Skin of body (tissue), 2 donors: Measurements from ENCODE around the gene SUPT3H. TPM values are rescaled to one million over a fixed set of nuclear protein-coding genes. Genes with fewer than 3 reads are reported as not detected.

Source experiments
- DNase-seq: peaks from one replicate; lab custom pipeline; 2025; lab: John Stamatoyannopoulos, UW
- total RNA-seq: library from RNA; depleted of rRNA; stranded (reverse); fragments of >200 nt; gene quantifications from one replicate; pipeline ENCODE4 v1.2.3, GENCODE V29; 2014

Gene SUPT3H
- total RNA-seq, 1 donor from 2014 or later, result 6.9 TPM

DNA sequence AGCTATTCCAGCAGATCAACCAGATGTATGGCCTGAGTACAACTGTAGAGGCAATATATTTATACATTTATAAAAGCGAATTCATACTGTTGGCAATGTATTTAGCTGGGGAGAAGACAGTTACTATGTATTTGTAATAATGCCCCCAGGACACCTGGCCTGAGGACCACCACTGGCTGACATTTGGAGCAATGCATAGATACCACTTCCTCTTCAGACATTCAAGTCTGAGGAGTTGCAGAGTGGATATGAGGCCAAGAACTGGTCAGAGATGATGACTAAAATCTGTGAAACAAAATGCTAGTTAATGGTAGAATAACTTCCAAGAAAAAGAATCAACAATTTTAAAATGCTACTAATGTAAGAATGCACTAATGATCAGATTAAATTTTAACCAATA is 527.9 kb downstream of the SUPT3H start:
- no peak for DNase-seq

DNA sequence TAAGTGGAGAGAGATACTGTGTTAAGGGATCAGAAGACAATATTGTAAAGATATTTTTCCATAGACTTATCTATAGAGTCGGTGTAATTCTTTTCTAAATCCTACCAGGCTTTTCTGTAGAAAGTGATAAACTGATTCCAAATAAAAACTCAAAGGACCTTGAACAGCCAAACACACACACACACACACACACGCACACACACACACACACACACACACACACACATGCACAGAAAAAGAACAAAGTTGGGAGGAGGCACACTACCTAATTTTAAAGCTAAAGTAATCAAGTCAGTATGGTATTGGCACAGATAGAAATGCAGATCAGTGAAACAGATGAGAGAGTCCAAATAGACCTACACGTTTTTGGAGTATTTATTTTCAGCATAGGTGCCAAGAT is 534.0 kb downstream of the SUPT3H start:
- no peak for DNase-seq

GRCh38 chr6:44842616-44843015 is 535.1 kb downstream of the SUPT3H start:
- DNase-seq, result no peak

- DNase-seq, result no peak
Observed at GRCh38 chr6:44841829-44842228, 535.9 kb downstream of the SUPT3H start.

GRCh38 chr6:44837741-44838140 is 540.0 kb downstream of the SUPT3H start:
- DNase-seq, result no peak

DNA sequence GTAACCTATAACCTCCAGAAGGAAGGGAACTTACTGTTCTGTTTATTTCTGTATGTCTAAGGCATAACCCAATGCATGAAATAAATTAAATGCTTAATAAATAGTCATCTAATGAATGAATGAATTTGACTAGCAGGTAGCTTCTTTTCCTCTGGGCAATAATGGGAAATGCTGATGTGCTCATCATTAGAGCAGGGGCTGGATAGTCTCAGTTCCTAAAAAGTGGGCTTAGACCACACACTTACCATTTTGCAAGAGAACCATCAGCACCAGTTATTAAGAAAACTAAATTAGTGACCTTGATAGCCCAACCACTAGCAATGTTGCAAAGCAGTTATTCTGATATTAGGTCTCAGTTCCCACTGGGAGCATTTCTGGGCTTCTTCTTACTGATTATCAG is 540.5 kb downstream of the SUPT3H start:
- no peak for DNase-seq

DNA sequence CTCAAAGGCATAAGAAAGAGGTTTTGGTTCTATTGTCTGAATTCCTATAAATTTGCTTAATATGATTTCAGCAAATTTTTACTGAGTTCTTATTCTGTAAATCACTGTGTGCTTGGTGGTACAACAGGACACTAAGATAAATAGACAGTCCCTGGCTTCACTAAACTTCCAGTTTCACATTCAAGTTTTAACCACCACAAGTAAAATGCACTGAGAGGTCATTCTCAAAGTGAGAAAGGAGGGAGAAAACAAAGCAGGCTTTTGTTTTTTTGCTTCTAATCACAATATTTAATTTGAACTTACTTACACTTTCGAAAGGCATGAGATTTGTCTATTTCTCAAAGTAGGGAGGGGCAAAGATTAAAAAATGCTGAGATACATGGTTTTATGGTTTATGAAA is 544.5 kb downstream of the SUPT3H start:
- no peak for DNase-seq

- no peak for DNase-seq
Observed at GRCh38 chr6:44831002-44831610, 546.6 kb downstream of the SUPT3H start.

- DNase-seq, result peak; percentile 36
Observed at GRCh38 chr6:44829836-44830235, 547.9 kb downstream of the SUPT3H start.

GRCh38 chr6:44828780-44829179 is 549.0 kb downstream of the SUPT3H start:
- DNase-seq, result no peak

GRCh38 chr6:44826025-44826676 is 551.6 kb downstream of the SUPT3H start:
- DNase-seq, result peak; percentile 35

DNA sequence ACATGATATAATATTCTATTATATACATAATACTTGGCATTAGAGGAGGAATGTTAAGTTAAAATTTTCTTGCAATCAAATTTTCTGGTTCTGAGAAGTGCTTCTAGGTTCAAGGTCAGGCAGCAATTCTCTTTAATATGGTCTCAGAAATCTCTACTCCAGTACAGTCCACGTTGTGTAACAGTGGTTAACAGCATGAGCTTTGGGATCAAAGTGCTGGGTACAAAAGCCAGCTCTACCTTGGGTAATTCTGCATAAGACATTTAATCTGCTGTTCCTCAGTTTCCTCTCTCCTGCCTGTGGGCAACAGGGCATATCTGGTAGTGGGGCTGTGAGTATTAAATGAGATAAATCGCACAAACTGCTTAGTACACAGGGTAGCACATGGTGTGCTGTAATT is 552.5 kb downstream of the SUPT3H start:
- DNase-seq, result no peak

GRCh38 chr6:44824567-44824966 is 553.2 kb downstream of the SUPT3H start:
- no peak for DNase-seq

- DNase-seq, result no peak
Observed at GRCh38 chr6:44820759-44821158, 557.0 kb downstream of the SUPT3H start.

GRCh38 chr6:44820321-44820720 is 557.4 kb downstream of the SUPT3H start:
- DNase-seq, result no peak

DNA sequence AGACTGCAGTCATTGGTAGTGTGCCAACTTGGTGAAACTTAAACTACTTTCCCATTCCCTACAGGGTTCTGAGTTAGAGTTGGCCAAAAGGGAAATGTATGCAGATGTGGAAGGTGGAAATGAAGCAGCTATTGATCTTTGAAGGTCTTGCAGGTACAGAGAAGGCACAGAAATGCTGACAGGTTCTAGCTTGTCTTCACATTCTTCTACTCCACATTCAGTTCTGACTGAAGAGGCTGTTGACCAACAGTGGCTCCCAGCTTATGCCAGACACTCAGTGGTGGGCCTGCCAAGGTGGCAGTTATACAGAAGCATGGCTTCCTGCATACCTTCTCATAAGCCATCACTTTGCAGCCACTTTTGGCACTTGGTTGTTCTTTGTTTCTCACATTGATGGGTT is 566.3 kb downstream of the SUPT3H start:
- DNase-seq, result no peak

- DNase-seq, result no peak
Observed at GRCh38 chr6:44809258-44809657, 568.5 kb downstream of the SUPT3H start.

GRCh38 chr6:44808148-44808547 is 569.6 kb downstream of the SUPT3H start:
- no peak for DNase-seq

DNA sequence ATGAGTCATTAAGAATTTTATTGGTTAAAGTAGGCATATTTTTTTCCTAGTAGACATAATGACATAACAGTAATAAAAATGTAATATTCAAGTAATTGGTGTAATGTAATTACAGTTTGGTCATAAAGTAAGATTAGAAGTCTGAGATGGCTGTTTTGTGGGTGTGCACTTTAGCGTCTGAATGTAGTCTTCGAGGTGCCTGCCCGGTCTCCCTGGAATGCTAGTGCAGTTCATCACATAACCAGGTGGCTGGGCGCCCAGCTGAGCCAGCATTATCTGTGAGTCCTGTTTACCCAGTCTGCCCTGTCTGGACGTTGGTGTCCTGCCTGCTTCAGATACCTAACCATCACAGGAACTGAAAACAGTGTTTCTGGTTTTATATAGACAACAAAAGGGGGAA is 571.1 kb downstream of the SUPT3H start:
- DNase-seq, result no peak

DNA sequence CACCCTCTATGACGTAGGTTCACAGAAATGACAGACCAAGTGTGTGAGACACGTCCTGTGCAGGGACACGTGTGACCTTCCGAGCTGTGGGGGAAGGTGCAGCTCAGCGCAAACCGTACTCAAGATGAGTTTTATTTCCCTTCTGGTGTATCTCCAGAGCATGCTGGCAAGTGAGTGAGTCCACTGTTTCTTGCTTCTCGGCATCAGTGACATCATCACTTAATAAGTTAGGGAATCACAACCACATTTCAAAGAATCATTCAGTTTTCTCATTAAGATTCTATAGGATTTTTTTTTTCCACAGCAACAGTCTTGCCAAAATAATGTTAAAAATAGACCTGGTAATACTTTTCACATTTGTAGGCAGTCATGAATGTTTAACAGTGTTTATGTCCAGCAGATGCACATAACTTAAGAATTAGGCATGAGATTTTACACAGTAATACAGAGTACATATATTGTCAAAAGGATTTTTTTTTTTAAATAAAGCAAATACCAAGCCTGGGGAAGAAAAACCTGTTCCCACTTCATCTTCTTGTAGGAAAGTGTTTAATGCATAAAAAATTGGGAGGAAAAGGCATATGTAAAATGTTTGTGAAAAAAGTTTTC is 572.4 kb downstream of the SUPT3H start:
- peak; percentile 83 for DNase-seq

GRCh38 chr6:44804546-44805159 is 573.1 kb downstream of the SUPT3H start:
- DNase-seq, result no peak

DNA sequence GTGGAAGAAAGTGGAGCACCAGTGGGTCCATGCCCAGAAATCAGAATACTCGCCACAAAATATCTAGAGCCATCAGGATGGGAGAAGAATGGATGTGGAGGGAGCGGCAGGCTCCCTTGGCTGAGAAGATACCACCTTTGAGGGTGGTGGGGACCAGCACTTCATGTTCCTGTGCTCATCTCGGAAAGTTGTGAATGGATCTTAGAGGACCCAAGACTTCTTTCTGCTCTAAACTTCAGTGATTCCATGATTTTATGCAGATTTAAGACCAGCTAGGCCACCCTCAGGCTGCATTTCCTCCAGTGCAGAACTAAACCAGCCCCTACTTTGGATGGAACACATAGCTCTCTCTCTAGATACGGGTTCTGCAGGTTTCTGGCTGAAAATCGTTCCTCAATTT is 573.7 kb downstream of the SUPT3H start:
- DNase-seq, result no peak
